Hematopoietic multipotent progenitor cell treated with erythropoietin and hydrocortisone succinate and interleukin-3 and kit ligand, for 15 days (in vitro differentiated cells): Measurements from ENCODE around the gene HGFAC.
"Not testable (repeated sequence)": the region's sequence is repeated elsewhere in the genome, so short reads cannot be mapped to it uniquely, and the experiment has no call there.

Experiments
- DNase-seq: peaks from one replicate; pipeline ENCODE4 v3.0.0-alpha.2; 2015; ENCODE audit warnings: low spot score

HGFAC gene

DNA sequence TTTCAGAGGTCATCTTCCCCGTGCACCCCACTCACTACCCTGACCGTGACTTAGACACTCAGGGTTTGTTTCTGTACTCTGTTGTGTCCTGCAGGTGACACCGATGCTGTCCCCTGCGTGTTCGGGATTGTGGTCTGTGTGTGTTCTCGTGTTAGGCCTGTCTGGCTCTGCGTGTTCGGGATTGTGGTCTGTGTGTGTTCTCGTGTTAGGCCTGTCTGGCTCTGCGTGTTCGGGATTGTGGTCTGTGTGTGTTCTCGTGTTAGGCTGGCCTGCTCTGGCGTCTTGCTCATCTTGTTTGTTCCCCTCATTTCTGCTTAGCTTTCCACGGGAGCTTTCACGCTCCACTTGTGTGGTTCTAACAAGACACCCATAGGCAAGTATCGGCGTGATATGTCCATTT, 30.6 kb upstream of the HGFAC start:
- not testable (repeated sequence) for DNase-seq

DNA sequence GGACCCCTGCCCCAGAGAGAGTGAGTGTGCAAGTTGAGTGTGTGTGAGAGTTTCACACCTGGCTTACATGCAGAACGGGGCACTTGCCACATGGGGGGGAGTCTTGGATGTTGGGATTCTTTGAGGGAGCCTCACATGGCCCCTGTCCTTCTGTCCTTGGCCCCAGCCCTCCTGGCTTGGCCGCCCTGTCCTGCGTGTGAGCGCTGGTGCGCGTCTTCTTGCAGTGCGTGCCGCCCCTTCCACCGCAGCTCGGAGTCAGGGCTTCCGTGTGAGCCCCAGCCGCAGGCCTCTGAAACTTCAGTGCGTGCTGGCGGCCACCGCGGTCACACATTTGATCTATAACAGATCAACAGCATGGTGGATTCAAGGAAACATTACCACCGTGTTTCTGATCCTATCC, 30.1 kb upstream of the HGFAC start:
- DNase-seq: no peak

- DNase-seq: no peak
Observed at GRCh38 chr4:3412257-3413020, 29.3 kb upstream of the HGFAC start.

DNA sequence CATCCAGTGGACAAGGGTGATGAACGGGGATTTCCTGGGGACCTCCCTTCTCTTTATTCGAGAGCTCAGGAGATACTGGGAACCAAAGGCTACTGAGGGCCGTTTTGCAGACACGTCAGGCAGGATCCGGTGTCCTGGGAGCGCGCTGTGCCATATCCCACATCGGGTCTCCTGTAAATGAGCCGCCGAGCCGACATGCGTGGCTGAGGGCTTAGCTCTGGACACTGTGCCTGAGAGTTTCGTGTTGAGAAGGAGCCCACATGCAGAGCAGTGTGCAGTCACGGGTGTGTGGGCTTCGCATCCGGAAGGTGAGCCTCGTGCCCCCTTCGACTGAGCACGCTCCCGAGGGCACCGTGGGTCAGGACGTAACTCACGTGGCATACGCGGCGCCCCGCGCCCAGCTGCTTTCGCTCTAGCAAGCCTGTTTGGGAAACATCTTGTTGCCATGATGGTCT, 28.5 kb upstream of the HGFAC start:
- DNase-seq: no peak

DNA sequence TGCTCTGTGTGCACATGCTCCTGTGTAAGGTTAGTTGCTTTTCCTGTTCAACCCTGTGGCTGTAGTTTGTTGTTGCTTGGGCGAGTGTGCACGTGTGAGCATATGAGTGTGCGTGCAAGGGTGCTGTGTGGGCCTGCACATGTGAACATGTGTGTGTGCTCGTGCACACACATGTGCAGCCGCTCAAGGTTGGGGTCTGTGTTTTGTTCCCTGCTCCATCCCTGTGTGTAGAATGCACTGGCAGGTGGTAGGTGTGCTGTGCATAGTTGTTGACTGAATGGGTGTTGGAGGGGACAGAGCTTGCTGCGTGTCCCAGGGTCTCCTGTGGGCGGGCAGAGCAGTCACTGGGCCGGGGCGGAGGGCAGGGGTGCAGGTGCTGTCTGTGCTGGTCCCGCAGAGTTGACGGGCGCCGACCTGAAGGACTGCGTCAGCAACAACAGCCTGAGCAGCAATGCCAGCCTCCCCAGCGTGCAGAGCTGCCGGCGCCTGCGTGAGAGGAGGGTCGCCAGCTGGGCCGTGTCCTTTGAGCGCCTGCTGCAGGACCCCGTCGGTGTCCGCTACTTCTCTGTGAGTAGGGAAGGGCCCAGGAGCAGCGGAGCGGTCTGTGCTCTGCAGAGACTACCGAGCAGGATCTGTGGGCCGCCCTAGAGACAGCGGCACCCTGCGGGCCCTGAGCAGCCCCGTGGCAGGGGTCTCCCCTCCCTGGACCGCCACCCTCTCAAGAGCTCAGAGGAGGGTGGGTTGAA, 27.9 kb upstream of the HGFAC start:
- DNase-seq: no peak

- no peak for DNase-seq
Observed at GRCh38 chr4:3414421-3415279, 27.1 kb upstream of the HGFAC start.

DNA sequence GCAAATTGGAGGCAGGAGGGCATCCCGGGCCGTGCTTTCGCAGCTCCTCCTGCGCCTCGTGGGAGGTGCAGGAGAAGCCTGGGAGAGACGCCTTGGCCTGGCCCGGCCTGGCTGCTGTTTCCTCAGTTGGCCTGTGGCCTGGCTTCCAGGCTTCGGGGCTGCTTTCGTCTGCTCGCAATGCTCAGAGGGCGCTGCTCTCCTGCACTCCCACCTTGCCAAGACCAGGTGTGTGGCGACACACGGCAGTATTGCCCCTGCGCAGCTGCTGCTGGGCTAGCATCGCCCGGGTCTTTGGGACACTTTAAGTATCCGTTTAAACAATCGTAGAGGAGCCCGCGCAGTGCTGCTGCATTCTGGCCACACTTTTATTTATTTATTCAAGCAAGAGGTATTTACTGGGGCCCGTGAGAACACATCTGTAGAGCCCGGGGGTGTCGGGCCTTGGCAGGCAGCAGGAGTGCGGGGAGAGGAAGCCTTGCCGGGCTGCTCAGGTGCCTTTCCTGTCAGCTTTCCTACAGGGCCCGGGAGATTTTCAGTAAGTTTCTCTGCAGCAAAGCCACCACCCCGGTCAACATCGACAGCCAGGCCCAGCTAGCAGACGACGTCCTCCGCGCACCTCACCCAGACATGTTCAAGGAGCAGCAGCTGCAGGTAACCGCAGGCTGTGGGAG, 26.2 kb upstream of the HGFAC start:
- no peak for DNase-seq

DNA sequence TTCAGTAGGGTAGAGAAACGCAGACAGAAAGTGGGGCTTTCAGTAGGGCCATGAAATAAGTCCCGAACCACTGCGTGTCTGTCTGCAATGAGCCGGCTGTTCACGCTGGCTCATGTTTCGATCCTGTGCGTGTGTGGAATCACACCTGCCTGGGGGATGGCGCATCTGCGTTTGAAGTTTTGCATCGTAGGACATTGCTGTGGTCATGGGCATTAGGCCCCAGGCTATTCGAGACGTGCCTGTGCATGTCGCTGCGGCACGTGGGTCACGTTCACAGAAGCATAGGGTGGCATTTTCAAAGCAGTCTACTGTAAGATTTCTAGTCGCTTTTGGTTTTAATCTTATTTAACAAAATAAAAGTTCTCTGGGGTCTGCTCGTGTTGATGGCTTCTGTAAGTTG, 25.5 kb upstream of the HGFAC start:
- DNase-seq: no peak

DNA sequence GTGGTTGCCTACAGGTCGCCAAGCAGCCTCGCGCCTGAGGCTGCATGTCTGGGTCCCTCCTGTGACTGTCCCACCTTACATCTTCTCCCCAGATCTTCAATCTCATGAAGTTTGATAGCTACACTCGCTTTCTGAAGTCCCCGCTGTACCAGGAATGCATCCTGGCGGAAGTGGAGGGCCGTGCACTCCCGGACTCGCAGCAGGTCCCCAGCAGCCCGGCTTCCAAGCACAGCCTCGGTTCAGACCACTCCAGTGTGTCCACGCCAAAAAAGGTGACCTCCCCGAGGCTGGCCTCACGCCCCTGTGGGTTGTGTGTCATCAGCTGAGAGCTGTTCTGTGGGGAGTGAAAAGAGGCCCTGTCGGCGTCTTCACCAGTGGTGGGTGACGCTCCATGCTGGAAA, 24.9 kb upstream of the HGFAC start:
- no peak for DNase-seq

DNA sequence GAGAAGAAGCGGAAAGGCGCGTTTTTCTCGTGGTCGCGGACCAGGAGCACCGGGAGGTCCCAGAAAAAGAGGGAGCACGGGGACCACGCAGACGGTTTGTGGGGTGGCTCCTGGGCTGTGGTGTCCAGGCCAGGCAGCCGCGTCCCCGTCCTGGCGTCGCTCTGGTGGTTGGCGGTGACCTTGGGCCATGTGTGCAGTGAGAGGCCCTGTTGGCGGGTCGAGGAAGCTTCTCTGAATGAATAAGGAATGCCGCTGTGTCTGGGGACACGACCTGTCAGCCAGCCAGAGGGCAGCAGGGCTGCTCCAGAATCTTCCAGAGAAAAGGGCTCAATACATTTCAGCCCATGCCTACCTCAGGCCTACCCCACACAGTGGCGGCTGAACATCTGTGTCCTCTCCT, 24.3 kb upstream of the HGFAC start:
- DNase-seq: no peak

DNA sequence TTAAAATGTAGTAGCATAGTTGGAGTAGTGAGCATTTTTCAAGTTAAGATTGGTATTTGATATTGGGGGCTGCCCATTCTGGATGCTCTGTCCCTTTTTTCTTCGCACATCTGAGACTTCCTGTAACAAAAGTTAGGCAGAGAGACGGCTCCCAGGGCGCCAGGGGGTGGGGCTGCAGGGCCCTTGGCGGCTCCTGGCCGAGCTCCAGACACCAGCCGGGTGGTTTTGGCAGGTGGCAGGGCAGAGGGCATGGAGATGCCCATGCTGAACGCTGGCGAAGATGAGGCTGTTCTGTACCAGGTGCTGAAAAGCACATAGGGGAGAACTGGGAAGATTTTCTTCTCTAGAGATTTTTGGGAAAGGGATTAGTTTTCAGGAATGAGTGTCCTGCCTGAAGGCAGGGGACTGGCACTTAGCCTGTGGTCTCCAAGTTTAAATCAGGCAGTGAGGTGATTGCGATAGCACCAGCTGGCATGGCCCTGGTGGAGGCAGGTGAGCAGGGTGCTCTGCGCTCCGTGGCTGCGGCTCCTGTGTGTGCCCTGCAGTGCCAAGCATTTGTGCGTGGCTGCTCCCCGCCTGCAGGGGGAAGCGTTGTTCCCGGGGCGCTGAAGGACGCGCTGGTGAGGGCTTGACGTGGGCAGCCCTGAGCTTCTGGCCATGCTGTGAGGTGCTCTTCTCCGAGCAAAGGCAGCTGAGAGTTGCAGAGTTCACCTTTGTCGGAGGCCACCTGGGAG, 23.6 kb upstream of the HGFAC start:
- no peak for DNase-seq

- DNase-seq: no peak
Observed at GRCh38 chr4:3419836-3420605, 21.7 kb upstream of the HGFAC start.

GRCh38 chr4:3420606-3420955, 21.2 kb upstream of the HGFAC start:
- no peak for DNase-seq

GRCh38 chr4:3420956-3421355, 20.8 kb upstream of the HGFAC start:
- no peak for DNase-seq

DNA sequence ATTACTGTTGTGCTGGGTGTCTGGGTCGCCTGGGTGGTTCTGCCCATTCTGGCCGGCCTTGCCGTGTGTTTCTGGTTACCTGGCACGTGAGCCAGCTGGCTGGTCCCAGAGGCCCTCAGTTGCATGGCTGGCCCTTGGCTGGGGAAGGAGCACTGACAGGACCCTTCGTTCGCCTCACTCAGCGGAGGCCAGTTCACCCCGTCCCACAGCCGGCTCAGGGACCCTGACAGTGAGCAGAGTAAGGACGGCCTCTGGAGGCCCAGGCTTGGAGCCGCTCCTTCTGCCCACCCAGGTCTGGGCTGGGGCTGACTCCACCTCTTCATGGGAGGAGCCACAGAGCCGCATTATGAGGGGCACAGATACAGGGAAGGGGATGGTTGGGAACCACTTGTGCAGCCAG, 20.3 kb upstream of the HGFAC start:
- DNase-seq: no peak

DNA sequence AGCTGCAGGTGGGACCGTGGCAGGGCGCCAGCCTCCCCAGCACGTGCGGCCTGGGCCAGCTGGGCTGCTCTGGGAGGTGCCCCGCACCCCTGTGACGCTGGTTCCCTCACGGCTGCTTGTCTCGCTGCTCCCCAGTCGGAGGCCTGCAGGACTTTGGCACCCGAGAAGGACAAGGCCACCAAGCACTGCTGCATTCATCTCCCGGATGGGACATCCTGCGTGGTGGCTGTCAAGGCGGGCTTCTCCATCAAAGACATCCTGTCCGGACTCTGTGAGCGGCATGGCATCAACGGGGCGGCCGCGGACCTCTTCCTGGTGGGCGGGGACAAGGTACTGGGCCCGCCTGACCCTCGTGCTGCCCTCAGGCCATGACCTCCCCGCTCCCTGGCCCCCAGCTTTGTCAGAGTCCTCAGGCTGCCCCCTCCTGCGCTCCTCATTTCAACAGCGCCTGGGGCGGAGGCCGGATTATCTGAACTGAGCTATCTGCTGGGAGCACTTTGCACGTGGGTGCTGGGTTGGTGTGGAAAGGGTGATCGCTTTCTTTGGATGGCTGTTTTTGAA, 19.4 kb upstream of the HGFAC start:
- no peak for DNase-seq

DNA sequence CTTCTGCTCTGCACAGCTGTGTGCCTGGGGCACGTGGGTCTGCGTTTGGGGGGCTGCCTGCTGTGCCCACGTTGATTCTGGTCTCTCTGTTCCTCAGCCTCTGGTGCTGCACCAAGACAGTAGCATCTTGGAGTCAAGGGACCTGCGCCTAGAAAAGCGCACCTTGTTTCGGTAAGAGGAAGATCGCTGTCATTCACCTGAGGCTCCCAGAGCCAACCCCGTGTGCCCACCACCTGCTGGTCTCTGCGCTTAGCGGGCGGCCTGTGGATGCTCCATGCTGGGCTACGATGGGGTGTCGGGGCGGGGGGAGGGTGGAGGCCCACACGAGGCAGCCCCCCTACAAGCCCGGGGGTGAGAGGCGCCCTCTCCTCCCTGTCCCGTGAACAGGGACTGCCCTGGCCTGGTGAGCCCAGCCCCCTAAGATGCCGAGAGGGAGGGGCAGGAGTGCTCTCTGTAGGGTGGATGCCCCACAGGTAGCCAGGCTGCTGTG, 18.9 kb upstream of the HGFAC start:
- DNase-seq: no peak

DNA sequence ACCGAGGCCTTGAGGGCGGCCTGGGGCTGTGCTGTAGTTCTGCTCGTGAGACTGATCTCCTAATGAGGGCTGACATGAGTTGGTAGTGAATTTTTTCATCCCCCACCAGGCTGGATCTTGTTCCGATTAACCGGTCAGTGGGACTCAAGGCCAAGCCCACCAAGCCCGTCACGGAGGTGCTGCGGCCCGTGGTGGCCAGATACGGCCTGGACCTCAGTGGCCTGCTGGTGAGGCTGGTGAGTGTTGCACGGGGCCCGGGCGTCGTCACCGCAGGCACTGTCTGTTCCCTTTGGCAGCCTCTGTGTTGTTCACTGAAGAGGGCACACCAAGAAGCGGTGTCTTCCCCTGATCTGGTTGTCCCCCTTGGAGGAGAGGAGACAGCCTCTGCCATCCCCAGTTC, 18.4 kb upstream of the HGFAC start:
- DNase-seq: no peak

GRCh38 chr4:3423952-3424351, 17.8 kb upstream of the HGFAC start:
- no peak for DNase-seq

DNA sequence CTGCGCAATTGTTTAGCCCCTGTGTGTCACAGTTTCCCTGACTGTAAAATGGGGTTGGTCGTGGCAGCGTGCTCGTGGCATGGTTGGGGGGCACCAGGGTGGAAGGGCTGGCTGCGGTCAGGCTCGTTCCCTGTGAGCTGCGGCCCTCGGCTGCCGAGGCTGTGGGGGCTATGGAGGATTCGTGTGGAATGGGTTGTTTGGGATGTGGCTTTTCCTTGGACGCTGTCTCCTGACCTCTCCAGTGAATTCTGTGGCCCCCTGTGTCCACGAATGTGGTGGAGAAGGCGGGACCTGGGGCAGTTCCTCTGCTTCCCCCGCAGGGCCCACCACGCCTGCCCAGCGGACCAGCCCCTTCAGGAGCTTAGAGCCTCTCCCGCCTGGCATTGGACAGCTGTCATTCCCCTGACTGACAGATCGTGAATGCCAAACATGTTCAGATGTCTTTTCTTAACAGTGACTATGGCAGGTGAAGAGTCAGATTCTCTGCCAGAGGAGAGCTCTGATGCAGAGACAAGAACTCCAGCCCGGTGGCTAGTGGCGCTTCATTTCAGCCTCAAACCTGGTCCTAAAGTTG, 17.2 kb upstream of the HGFAC start:
- DNase-seq: no peak
